ENCODE measurements around the gene ABHD5.

ABHD5 gene

GRCh38 chr3:43776101-43776500 lies 85.4 kb downstream of the ABHD5 start:
- DNase-seq (ENCODE audit: insufficient read length) (no peak), FAIRE-seq (no peak)
- TF ChIP-seq TAF1 (IDR thresholded peaks at IDR 0.05; ENCODE audit: borderline replicate concordance, low read depth, low read length) = no peak

GRCh38 chr3:43779850-43780249 lies 89.1 kb downstream of the ABHD5 start:
- TF ChIP-seq POLR2A (IDR thresholded peaks at IDR 0.05; ENCODE audit: low read depth, low read length) (no peak), POLR2AphosphoS5 (IDR thresholded peaks at IDR 0.05; ENCODE audit: low read depth, low read length) (no peak), TAF1 (IDR thresholded peaks at IDR 0.05; ENCODE audit: borderline replicate concordance, low read depth, low read length) (no peak)
- DNase-seq (ENCODE audit: insufficient read length) = no peak
- FAIRE-seq = no peak

GRCh38 chr3:43782541-43782940 lies 91.8 kb downstream of the ABHD5 start:
- TF ChIP-seq TAF1 (IDR thresholded peaks at IDR 0.05; ENCODE audit: borderline replicate concordance, low read depth, low read length) = no peak
- no peak for TF ChIP-seq POLR2A (IDR thresholded peaks at IDR 0.05; ENCODE audit: low read depth, low read length)
- no peak for TF ChIP-seq POLR2AphosphoS5 (IDR thresholded peaks at IDR 0.05; ENCODE audit: low read depth, low read length)
- no peak for FAIRE-seq
- DNase-seq (ENCODE audit: insufficient read length) = no peak
